Activated CD4-positive, alpha-beta T cell treated with anti-CD3 and anti-CD28 coated beads, Interleukin-2, amount 50 U/mL, for 1 hour (primary cell): ENCODE results near the gene ARHGEF11.

Experiments
- DNase-seq: peaks from one replicate; pipeline ENCODE4 v3.0.0-alpha.2; 2020

ARHGEF11 gene

GRCh38 chr1:156948708-156949107 is 96.8 kb downstream of the ARHGEF11 start:
- no peak for DNase-seq

GRCh38 chr1:156947818-156948525 is 97.6 kb downstream of the ARHGEF11 start:
- DNase-seq, result no peak

GRCh38 chr1:156947127-156947526 is 98.4 kb downstream of the ARHGEF11 start:
- DNase-seq, result no peak

DNA sequence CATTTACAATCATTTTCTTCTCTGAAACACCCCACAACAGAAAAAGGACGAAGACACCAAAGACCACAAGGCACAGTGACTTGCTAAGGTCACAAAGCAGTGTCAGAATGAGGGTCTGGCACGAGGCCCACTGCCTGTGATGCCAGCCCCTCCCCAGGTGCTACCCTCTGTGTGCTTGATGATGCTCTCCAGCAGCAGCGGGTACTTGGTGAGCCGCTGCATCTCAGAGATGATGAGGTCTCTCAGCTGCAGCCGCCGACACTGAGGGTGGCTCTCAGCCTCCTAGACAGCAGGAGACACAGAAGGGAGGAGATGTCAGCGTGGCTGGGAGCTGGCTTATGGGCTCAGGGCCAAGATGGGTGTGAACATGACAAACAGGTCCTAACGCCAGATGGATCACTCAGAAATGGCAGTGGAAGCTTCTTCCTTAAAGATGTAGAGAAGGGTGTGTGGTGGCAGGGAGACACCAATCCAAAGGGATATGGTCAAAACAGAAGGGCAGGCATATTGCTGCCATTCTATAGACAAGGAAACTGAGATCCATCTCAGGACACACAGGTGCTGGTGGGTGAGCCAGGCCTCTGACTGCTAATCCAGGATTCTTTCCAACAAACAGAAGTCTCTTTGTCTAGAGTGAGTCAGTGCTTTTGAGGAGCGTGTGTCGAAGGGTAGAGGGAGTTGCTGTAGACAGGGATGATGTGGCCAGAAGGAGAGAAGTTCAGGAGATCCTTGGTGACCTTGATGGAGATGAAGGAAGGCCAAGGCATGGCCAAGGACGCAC is 99.5 kb downstream of the ARHGEF11 start:
- no peak for DNase-seq

DNA sequence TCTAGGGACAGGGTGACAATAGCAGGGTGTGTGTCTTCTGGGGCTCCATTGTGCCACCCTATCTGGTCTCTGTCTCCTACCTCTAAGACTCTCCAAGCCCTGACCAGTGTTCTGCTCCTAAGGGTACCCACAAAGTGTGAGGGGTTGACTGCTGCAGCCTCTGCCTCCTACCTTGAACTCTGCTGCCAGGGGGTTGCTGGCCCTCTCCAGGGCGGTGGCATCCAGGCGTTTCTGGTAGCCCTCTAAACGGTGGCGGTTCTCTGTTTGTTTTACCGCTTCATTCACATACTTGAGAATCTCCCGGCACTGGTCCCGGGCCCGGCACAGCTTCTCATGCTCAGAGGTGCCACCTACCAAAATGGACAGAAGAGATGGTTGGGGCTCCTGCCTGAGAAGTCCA is 100.7 kb downstream of the ARHGEF11 start:
- DNase-seq, result no peak

GRCh38 chr1:156944268-156944667 is 101.3 kb downstream of the ARHGEF11 start:
- no peak for DNase-seq

- DNase-seq, result no peak
These were observed 101.8 kb downstream of the ARHGEF11 start for GRCh38 chr1:156943756-156944155.

DNA sequence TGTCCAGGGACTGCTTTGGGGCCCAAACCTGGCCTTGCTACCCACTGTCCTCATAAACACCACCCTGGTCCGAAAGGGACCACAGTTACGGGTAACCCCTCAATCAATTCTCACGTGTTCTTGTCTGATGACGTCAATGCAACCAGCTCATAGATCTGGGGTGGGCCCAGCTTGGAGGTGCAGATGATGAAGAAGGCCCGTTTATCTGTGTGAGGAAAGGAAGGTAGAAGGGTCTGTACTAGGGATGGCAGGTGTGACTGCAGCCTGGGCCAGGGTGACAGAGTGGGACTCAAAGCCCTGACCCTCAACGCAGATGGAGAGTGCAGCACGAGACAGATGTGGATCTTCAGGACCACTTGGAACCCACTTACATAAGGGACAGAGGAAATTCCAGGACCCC is 103.0 kb downstream of the ARHGEF11 start:
- no peak for DNase-seq

- no peak for DNase-seq
These were observed 103.4 kb downstream of the ARHGEF11 start for GRCh38 chr1:156942176-156942575.

DNA sequence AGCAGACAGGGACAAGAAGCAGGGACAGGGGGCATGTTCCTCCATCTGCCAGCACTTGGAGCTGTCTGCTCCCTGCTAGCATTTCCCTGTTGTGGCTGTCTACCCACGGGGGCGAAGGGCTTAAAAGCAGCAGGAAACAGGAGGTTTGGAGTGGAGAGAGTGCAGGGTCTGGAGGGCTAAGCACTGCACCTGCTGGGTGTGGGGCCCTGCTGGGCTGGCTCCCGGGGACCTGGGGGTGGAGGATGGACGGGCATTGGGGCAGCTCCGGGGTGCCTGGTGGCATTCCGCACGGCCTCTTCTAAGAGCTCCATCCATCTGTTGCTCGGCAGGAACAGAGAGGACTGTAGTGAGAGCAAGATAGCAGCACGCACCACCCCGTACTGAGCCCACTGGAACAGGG is 103.9 kb downstream of the ARHGEF11 start:
- no peak for DNase-seq

DNA sequence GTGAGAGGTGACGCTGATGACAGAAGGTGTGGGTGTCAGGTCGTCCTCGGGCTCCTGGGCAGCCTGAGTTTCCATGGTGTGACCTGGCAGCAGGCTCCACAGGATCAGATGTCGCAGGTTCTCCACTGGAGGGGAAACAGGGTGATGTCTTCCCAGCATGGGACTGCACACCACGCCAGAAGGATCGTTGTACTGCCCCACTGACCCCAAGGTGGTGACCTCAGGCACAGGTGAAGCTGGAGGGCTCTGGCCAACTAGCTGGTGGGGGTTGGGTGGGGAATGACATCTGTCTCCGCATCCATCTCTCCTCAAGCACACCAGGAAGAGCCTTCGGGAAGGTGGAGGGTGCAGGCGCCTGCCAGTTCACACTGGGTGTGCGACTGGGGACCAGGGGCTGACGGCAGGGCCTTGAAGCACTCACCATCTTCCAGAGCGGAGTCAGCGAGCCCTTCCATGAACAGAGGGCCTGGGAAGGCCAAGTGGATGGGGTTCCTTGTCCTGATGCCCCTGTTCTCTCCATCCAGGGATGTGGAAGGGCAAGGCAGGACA is 105.7 kb downstream of the ARHGEF11 start:
- DNase-seq, result no peak

GRCh38 chr1:156938813-156939212 is 106.7 kb downstream of the ARHGEF11 start:
- no peak for DNase-seq

- no peak for DNase-seq
These were observed 107.7 kb downstream of the ARHGEF11 start for GRCh38 chr1:156937883-156938282.

DNA sequence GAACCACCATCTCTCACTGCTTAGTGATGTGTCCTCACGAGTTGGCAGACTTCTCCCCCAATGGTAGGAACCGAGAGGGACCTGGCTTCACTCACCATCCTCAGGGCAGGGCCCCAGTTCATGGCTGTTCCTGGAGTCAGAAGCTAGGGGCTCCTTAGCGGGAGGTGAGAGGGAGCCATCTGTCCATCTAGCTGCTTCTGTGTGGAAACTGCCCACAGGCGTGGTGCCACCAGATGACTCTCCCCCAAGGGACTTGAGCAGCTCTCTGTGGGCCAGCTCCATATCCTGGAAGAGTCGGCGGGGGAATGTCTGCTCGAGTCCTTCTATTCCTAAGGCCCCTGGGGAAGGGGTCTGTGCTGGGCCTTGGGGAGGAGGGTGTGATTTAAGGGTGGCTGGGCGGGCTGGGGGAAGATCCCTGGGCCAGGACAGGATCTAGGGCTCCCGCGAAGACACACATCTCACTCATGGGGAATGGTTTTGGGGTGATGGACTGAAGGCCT is 108.8 kb downstream of the ARHGEF11 start:
- no peak for DNase-seq

DNA sequence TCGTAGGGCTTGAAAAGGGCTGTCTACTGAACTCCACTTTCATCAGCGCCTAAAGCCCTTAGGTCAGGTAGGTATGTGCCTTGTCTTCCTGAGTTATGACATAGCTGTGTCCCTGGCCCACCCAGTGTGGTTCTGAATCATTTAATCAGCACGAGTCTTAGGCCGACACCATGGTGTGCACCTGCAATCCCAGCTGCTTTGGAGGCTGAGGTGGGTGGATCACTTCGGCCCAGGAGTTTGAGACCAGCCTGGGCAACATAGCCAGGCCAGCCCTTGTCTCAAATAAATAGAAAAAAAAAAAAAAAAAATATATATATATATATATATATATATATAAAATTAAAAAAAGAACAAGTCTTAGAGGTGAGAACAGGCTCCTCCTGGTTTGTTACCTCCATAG is 109.4 kb downstream of the ARHGEF11 start:
- no peak for DNase-seq

- no peak for DNase-seq
These were observed 109.9 kb downstream of the ARHGEF11 start for GRCh38 chr1:156935505-156936128.

DNA sequence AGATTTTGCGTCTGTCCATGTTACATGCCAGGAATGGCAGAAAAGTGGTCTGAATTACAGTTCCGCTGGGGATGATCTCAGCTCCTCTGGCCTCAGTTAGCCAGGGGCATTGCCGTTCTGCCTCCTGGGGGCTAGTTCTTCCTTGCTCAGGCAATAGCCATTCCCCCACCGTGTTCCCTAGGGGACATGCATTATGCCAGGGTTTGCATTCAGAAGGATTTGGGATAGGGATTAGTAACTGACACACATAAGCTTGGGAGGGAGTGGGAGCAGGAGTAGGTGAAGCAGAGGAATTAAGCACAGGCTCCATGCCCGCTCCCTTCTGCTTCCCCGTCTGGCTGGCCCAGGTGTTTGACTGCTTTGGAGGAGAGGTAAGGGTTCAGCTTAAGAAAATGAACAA is 112.4 kb downstream of the ARHGEF11 start:
- no peak for DNase-seq

- DNase-seq, result no peak
These were observed 113.4 kb downstream of the ARHGEF11 start for GRCh38 chr1:156931974-156932710.

DNA sequence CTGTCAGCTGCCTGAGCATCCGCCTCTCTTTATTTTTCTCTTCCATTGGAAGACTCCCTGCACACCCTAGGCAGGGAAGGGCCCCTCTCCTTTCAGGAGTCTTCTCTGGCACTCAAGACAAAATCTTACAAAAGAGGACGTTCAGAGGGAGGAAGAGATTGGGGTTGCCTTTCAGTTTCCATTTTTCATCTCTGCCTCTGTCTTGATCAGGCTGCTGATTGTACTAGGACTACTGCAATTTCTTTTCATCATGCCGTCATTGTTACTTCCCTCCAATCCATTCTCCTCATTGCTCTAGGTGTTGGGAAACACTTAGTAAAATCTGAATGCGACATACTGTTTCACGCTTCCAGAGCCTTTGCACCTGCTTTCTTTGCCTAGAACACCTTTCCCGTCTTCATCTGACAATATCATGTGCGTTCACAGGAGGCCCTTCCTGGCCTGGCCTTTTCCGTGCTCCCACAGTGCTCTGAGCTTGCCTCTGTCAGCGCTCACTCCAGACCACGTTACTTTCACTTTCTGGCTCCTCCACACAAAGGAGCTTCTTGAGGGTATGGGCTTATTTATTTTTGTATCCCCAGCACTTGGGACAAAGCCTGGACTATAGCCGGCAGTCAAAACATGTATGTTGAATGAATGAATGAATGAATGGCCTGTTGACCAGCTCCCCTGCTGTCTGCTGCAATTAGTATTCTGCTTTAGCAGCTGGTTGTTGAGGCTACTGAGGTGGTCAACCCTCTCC is 114.2 kb downstream of the ARHGEF11 start:
- no peak for DNase-seq

- no peak for DNase-seq
These were observed 115.1 kb downstream of the ARHGEF11 start for GRCh38 chr1:156930483-156930882.

- DNase-seq, result no peak
These were observed 115.8 kb downstream of the ARHGEF11 start for GRCh38 chr1:156929596-156930238.
